Measurements from ENCODE around the gene ADCY5. TPM values are rescaled to one million over a fixed set of nuclear protein-coding genes. Genes with fewer than 3 reads are reported as not detected.

The ADCY5 gene
- total and polyA plus RNA-seq, 4 donors, result 0.74 to 6.6 (median 2.9) TPM

GRCh38 chr3:123287962-123288302 is 161.0 kb downstream of the ADCY5 start:
- Histone ChIP-seq H3K9me3 (ENCODE audit: control insufficient read depth in 4 of 4, low read length in 3 of 4) (no peaks in the 10 kb centered on the region), H3K27ac (ENCODE audit: low read depth in 1 of 2, low read length in 2 of 2) (no peak overlapping the region), H3K36me3 (ENCODE audit: control insufficient read depth in 4 of 4, insufficient read depth in 3 of 4, low read depth in 1 of 4, low read length in 3 of 4) (peaks cover 0 to 2% (median 0%) of the 10 kb centered on the region in 4 donors), H3K4me1 (ENCODE audit: control insufficient read depth in 4 of 4, insufficient read depth in 4 of 4, low read length in 3 of 4) (no peaks in the 10 kb centered on the region), H3K27me3 (ENCODE audit: control insufficient read depth in 4 of 4, insufficient read depth in 4 of 4, low read length in 3 of 4) (no peaks in the 10 kb centered on the region), H3K9ac (ENCODE audit: low read depth in 1 of 2, low read length in 2 of 2) (no peak overlapping the region), H3K4me3 (ENCODE audit: low read depth in 1 of 3, low read length in 3 of 3) (no peak overlapping the region)
- 86% methylated on average over 6 of the region's 6 CpGs for WGBS
- peak; percentile 12 for DNase-seq (ENCODE audit: low spot score)
- TF ChIP-seq RXRA (IDR thresholded peaks at IDR 0.05), result no peak
- TF ChIP-seq JUND (IDR thresholded peaks at IDR 0.05), result no peak
- no peak for TF ChIP-seq HNF4A (conservative IDR thresholded peaks at IDR 0.05)
- TF ChIP-seq ZBTB33 (IDR thresholded peaks at IDR 0.05), result no peak
- no peak for TF ChIP-seq RAD21 (IDR thresholded peaks at IDR 0.05)
- no peak for TF ChIP-seq HNF4G (IDR thresholded peaks at IDR 0.05)
- no peak for TF ChIP-seq FOXA2 (IDR thresholded peaks at IDR 0.05)
- TF ChIP-seq YY1 (IDR thresholded peaks at IDR 0.05), result no peak
- TF ChIP-seq FOXA1 (IDR thresholded peaks at IDR 0.05), result no peak
- TF ChIP-seq NR2F2 (IDR thresholded peaks at IDR 0.05), result no peak
- no peak for TF ChIP-seq GABPA (IDR thresholded peaks at IDR 0.05 in 1 of 2, conservative IDR thresholded peaks at IDR 0.05 in 1 of 2)
- TF ChIP-seq, protein P1, sequence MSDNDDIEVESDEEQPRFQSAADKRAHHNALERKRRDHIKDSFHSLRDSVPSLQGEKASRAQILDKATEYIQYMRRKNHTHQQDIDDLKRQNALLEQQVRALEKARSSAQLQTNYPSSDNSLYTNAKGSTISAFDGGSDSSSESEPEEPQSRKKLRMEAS (IDR thresholded peaks at IDR 0.05), result no peak
- no peak for TF ChIP-seq EGR1 (IDR thresholded peaks at IDR 0.05; ENCODE audit: low read depth in 2 of 2)

GRCh38 chr3:123287051-123287961 is 161.6 kb downstream of the ADCY5 start:
- Histone ChIP-seq H3K36me3 (ENCODE audit: control insufficient read depth in 4 of 4, insufficient read depth in 3 of 4, low read depth in 1 of 4, low read length in 3 of 4) (peaks cover 0 to 2% (median 0%) of the 10 kb centered on the region in 4 donors), H3K9me3 (ENCODE audit: control insufficient read depth in 4 of 4, low read length in 3 of 4) (no peaks in the 10 kb centered on the region), H3K4me1 (ENCODE audit: control insufficient read depth in 4 of 4, insufficient read depth in 4 of 4, low read length in 3 of 4) (no peaks in the 10 kb centered on the region), H3K9ac (ENCODE audit: low read depth in 1 of 2, low read length in 2 of 2) (no peak overlapping the region), H3K4me3 (ENCODE audit: low read depth in 1 of 3, low read length in 3 of 3) (no peak overlapping the region), H3K27ac (ENCODE audit: low read depth in 1 of 2, low read length in 2 of 2) (no peak overlapping the region), H3K27me3 (ENCODE audit: control insufficient read depth in 4 of 4, insufficient read depth in 4 of 4, low read length in 3 of 4) (no peaks in the 10 kb centered on the region)
- DNase-seq (ENCODE audit: low spot score), result no peak
- no peak for TF ChIP-seq ATF3 (IDR thresholded peaks at IDR 0.05)
- TF ChIP-seq HNF4A (conservative IDR thresholded peaks at IDR 0.05), result no peak
- no peak for TF ChIP-seq SP1 (IDR thresholded peaks at IDR 0.05)
- no peak for TF ChIP-seq EGR1 (IDR thresholded peaks at IDR 0.05; ENCODE audit: low read depth in 2 of 2)
- TF ChIP-seq TAF1 (conservative IDR thresholded peaks at IDR 0.05), result no peak
- TF ChIP-seq, protein P2, sequence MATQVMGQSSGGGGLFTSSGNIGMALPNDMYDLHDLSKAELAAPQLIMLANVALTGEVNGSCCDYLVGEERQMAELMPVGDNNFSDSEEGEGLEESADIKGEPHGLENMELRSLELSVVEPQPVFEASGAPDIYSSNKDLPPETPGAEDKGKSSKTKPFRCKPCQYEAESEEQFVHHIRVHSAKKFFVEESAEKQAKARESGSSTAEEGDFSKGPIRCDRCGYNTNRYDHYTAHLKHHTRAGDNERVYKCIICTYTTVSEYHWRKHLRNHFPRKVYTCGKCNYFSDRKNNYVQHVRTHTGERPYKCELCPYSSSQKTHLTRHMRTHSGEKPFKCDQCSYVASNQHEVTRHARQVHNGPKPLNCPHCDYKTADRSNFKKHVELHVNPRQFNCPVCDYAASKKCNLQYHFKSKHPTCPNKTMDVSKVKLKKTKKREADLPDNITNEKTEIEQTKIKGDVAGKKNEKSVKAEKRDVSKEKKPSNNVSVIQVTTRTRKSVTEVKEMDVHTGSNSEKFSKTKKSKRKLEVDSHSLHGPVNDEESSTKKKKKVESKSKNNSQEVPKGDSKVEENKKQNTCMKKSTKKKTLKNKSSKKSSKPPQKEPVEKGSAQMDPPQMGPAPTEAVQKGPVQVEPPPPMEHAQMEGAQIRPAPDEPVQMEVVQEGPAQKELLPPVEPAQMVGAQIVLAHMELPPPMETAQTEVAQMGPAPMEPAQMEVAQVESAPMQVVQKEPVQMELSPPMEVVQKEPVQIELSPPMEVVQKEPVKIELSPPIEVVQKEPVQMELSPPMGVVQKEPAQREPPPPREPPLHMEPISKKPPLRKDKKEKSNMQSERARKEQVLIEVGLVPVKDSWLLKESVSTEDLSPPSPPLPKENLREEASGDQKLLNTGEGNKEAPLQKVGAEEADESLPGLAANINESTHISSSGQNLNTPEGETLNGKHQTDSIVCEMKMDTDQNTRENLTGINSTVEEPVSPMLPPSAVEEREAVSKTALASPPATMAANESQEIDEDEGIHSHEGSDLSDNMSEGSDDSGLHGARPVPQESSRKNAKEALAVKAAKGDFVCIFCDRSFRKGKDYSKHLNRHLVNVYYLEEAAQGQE (IDR thresholded peaks at IDR 0.05), result no peak
- no peak for TF ChIP-seq NR2F2 (IDR thresholded peaks at IDR 0.05)
- TF ChIP-seq ZBTB33 (IDR thresholded peaks at IDR 0.05), result no peak
- 91% methylated on average over 14 of the region's 14 CpGs for WGBS

Measured in liver (tissue), 9 donors.